SK-N-SH treated with all-trans-retinoic acid at 6 μM for 48 hours (cell line): ENCODE measurements around the gene MACF1.

ENCODE experiments used
- CSRNP3 ChIP-seq: fragments of 250-450 bp; sonication (Bioruptor Pico); IDR thresholded peaks from 2 replicates; pipeline ENCODE4 v1.5.1; 2021; ENCODE audit warnings: mild to moderate bottlenecking, moderate library complexity
- ESRRG ChIP-seq: fragments of 250-450 bp; sonication (Bioruptor Pico); IDR thresholded peaks from 2 replicates; pipeline ENCODE4 v1.6.1; 2021; ENCODE audit warnings: mild to moderate bottlenecking
- OSR1 ChIP-seq: fragments of 250-450 bp; sonication (Bioruptor Pico); IDR thresholded peaks from 2 replicates; pipeline ENCODE4 v1.8.0; 2022; ENCODE audit warnings: moderate library complexity, mild to moderate bottlenecking, inconsistent platforms
- PATZ1 ChIP-seq: fragments of 250-450 bp; sonication (Bioruptor Pico); IDR thresholded peaks from 2 replicates; pipeline ENCODE4 v1.8.0; 2020; ENCODE audit warnings: mild to moderate bottlenecking, moderate library complexity, borderline replicate concordance
- POU6F1 ChIP-seq: fragments of 250-450 bp; sonication (Bioruptor Pico); IDR thresholded peaks from 2 replicates; pipeline ENCODE4 v1.8.0; 2021; ENCODE audit warnings: low read depth, mild to moderate bottlenecking, moderate library complexity, borderline replicate concordance
- PPARA ChIP-seq: fragments of 250-450 bp; sonication (Bioruptor Pico); IDR thresholded peaks from 2 replicates; pipeline ENCODE4 v1.5.0; 2020; ENCODE audit warnings: mild to moderate bottlenecking, borderline replicate concordance
- RARB ChIP-seq: fragments of 250-450 bp; sonication (Bioruptor Pico); IDR thresholded peaks from 2 replicates; pipeline ENCODE4 v1.8.0; 2021; ENCODE audit warnings: mild to moderate bottlenecking, moderate library complexity
- TSHZ2 ChIP-seq: fragments of 250-450 bp; sonication (Bioruptor Pico); IDR thresholded peaks from 2 replicates; pipeline ENCODE4 v1.5.0; 2020; ENCODE audit warnings: mild to moderate bottlenecking, moderate library complexity
- ZC3H10 ChIP-seq: fragments of 250-450 bp; sonication (Bioruptor Pico); IDR thresholded peaks from 2 replicates; pipeline ENCODE4 v1.5.1; 2021; ENCODE audit warnings: mild to moderate bottlenecking, moderate library complexity
- ZFP3 ChIP-seq: fragments of 250-450 bp; sonication (Bioruptor Pico); IDR thresholded peaks from 2 replicates; pipeline ENCODE4 v1.5.0; 2020; ENCODE audit warnings: mild to moderate bottlenecking, moderate library complexity
- ZNF8 ChIP-seq: fragments of 450-650 bp; formaldehyde crosslinking; IDR thresholded peaks from 2 replicates; pipeline ENCODE4 v1.5.0; 2020; ENCODE audit warnings: mild to moderate bottlenecking, moderate library complexity

- TF ChIP-seq PATZ1 (CRISPR knock-in tag) = peak; percentile 85; the same call in 1 of the 2 replicates
- no peak for TF ChIP-seq TSHZ2 (CRISPR knock-in tag)
- TF ChIP-seq ZC3H10 (CRISPR knock-in tag) = no peak
- TF ChIP-seq RARB (CRISPR knock-in tag) = no peak
- no peak for TF ChIP-seq PPARA (CRISPR knock-in tag)
- TF ChIP-seq ZFP3 = no peak
- TF ChIP-seq CSRNP3 (CRISPR knock-in tag) = no peak
- no peak for TF ChIP-seq ZNF8 (CRISPR knock-in tag)
- TF ChIP-seq OSR1 (CRISPR knock-in tag) = no peak
- TF ChIP-seq ESRRG (CRISPR knock-in tag) = no peak
- TF ChIP-seq POU6F1 (CRISPR knock-in tag) = no peak
Measured at GRCh38 chr1:39395357-39395831, 190.9 kb downstream of the MACF1 start.
